ENCODE results near the gene PPCS. TPM values are rescaled to one million over a fixed set of nuclear protein-coding genes. Genes with fewer than 3 reads are reported as not detected.

The PPCS gene
- total RNA-seq: 41.7 TPM in 2 replicates
- long read RNA-seq, transcript PPCS-201 (3 exons, 984 nt): minor isoform, 23 of 133 reads
- long read RNA-seq, transcript PPCS-203 (3 exons, 1,431 nt): major isoform, 88 of 133 reads
- long read RNA-seq, partial matches to known transcripts: 2 of 133 reads
- long read RNA-seq, other reads (novel, unspliced or antisense): 17 of 133 reads

DNA sequence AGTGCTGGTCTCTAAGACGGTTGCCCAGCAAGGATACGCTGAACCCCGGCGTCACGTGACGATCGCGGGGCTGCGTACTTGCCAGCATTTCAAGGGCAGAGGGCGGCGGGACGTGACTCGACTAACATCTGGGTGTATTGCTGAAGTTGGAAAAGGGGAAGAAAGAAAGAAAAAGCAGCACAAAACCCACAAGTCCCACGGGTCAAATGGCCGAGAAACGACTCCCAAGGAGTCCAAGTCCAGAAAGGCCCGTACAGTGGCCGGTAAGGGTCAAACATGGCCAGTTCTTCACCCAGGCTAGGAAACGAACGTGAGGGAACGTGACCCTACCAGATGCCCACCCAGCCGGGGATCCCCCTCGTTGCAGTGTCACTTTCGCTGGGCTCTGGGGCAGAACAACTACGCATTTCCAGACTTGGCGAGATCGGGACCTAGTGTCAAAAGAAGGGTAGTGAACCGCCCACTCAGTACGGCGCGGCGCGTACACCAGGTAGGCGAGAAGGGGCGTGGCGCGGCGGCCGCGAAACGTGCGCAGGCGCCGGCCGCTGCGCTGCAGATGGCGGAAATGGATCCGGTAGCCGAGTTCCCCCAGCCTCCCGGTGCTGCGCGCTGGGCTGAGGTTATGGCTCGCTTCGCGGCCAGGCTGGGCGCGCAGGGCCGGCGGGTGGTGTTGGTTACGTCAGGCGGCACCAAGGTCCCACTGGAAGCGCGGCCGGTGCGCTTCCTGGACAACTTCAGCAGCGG, at the start of gene PPCS, which contains the start of gene ZMYND12:
Gene PPCS, plus strand, starts transcription at position 534 of the 744 bp plus-strand sequence. Its CDS starts 23 bp downstream, at position 557.
Gene ZMYND12, minus strand, starts transcription at position 13 of the 744 bp plus-strand sequence. CDS start 25 bp downstream, outside the sequence.
- H3K4me3 Mint-ChIP-seq (ENCODE audit: unreplicated experiment): peak within 1 kb of the TSS; percentile 92
- no peaks in the 10 kb centered on the region for H3K9me3 Mint-ChIP-seq (ENCODE audit: unreplicated experiment)
- TF ChIP-seq, protein P1, sequence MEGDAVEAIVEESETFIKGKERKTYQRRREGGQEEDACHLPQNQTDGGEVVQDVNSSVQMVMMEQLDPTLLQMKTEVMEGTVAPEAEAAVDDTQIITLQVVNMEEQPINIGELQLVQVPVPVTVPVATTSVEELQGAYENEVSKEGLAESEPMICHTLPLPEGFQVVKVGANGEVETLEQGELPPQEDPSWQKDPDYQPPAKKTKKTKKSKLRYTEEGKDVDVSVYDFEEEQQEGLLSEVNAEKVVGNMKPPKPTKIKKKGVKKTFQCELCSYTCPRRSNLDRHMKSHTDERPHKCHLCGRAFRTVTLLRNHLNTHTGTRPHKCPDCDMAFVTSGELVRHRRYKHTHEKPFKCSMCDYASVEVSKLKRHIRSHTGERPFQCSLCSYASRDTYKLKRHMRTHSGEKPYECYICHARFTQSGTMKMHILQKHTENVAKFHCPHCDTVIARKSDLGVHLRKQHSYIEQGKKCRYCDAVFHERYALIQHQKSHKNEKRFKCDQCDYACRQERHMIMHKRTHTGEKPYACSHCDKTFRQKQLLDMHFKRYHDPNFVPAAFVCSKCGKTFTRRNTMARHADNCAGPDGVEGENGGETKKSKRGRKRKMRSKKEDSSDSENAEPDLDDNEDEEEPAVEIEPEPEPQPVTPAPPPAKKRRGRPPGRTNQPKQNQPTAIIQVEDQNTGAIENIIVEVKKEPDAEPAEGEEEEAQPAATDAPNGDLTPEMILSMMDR (IDR thresholded peaks at IDR 0.05): peak; percentile 3
- peaks cover 21% of the 10 kb centered on the region for H3K4me1 Mint-ChIP-seq (ENCODE audit: unreplicated experiment)
- peak within 1 kb of the TSS; percentile 96 for H3K27ac Mint-ChIP-seq (ENCODE audit: unreplicated experiment)
- H3K36me3 Mint-ChIP-seq (ENCODE audit: unreplicated experiment): peaks cover 16% of the 10 kb centered on the region
- DNase-seq (ENCODE audit: extremely low spot score, unreplicated experiment): peak; percentile 90
- H3K27me3 Mint-ChIP-seq (ENCODE audit: unreplicated experiment): peaks cover 13% of the 10 kb centered on the region

DNA sequence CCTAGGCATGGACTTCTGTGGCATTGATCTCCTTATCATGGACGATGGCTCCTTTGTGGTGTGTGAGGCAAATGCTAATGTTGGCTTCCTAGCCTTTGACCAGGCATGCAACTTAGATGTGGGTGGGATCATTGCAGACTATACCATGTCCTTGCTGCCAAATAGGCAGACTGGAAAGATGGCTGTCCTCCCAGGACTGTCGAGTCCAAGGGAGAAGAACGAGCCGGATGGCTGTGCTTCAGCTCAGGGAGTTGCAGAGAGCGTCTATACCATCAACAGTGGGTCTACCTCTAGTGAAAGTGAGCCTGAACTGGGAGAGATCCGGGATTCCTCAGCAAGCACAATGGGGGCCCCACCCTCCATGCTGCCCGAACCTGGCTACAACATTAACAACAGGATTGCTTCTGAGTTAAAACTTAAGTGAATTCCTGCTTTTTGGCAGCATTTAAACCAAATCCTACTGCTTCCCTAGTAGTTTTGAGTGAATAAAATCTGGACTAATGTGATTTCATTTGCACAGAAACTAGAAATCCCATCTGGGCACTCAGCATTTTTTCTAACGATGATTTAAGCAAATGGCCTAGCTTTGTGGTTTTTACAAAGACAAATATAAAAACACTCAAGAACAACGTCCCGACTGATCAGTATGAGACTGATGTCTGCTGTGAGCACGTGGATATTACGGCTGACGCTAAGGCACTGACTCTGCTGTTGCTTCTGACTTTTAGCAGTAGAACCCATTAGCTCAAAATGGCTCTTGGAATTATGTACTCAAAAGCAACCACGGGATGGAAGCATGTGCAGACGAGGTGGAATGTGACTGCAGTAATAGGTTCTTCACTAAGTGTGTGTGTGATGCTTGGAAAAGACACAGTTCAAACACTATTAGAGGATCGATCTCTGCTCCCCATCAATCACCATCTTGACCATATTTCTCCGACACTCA, 41.5 kb upstream of the PPCS start:
- DNase-seq (ENCODE audit: extremely low spot score, unreplicated experiment): no peak
- Mint-ChIP-seq H3K9me3 (ENCODE audit: unreplicated experiment) (no peaks in the 10 kb centered on the region), H3K4me3 (ENCODE audit: unreplicated experiment) (no peak overlapping the region), H3K4me1 (ENCODE audit: unreplicated experiment) (no peaks in the 10 kb centered on the region), H3K27ac (ENCODE audit: unreplicated experiment) (no peak overlapping the region), H3K36me3 (ENCODE audit: unreplicated experiment) (no peaks in the 10 kb centered on the region), H3K27me3 (ENCODE audit: unreplicated experiment) (peaks cover 5% of the 10 kb centered on the region)
- TF ChIP-seq, protein P1 (IDR thresholded peaks at IDR 0.05): no peak

DNA sequence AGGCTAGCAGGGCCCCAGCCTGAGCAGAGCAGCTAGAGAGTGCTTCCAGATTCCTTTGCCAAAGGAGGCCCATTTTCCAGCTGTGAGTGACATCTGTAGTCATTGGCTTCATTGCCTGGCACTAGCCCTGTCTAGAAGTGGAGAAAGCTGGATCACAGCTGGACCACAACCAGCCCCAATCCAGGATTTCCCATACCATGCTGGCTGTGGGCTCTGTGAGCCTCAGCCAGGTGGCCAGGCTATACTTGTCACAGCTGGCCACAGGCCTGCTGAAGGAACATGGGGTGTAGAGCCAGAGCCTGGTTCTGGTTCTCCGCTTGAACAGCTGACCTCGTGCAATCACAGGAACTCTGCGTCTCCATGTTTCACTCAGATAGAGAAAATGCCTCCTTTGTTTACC, 39.2 kb upstream of the PPCS start:
- Mint-ChIP-seq H3K9me3 (ENCODE audit: unreplicated experiment) (no peaks in the 10 kb centered on the region), H3K27ac (ENCODE audit: unreplicated experiment) (no peak overlapping the region), H3K4me1 (ENCODE audit: unreplicated experiment) (no peaks in the 10 kb centered on the region), H3K4me3 (ENCODE audit: unreplicated experiment) (no peak overlapping the region), H3K27me3 (ENCODE audit: unreplicated experiment) (peaks cover 18% of the 10 kb centered on the region), H3K36me3 (ENCODE audit: unreplicated experiment) (no peaks in the 10 kb centered on the region)
- DNase-seq (ENCODE audit: extremely low spot score, unreplicated experiment): no peak
- TF ChIP-seq, protein P1 (IDR thresholded peaks at IDR 0.05): no peak

DNA sequence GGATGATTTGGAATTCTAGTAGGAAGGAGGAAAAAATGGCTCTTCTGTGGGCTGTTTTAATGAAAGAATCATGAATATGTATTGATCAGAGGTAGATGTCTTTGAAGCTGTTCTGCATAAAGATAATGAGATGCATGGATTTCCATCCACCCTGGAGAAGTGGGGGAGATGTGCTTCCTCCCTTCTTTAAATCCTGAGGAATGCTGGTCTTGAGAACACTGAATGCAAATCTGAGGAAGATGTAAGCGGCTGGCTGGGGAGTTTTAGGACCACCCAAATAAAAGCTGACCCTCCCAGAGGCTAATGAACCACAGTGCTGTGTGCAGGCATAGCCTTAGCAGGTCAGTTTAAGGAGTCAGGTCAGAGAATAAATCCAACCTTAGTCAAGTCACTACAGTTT, 37.8 kb upstream of the PPCS start:
- DNase-seq (ENCODE audit: extremely low spot score, unreplicated experiment): no peak
- H3K27me3 Mint-ChIP-seq (ENCODE audit: unreplicated experiment): peaks cover 21% of the 10 kb centered on the region
- H3K4me3 Mint-ChIP-seq (ENCODE audit: unreplicated experiment): no peak overlapping the region
- H3K9me3 Mint-ChIP-seq (ENCODE audit: unreplicated experiment): no peaks in the 10 kb centered on the region
- H3K36me3 Mint-ChIP-seq (ENCODE audit: unreplicated experiment): no peaks in the 10 kb centered on the region
- no peak overlapping the region for H3K27ac Mint-ChIP-seq (ENCODE audit: unreplicated experiment)
- TF ChIP-seq, protein P1 (IDR thresholded peaks at IDR 0.05): no peak
- H3K4me1 Mint-ChIP-seq (ENCODE audit: unreplicated experiment): no peaks in the 10 kb centered on the region
